Measurements from ENCODE around the gene ERP44.

GRCh38 chr9:100098046-100098886, 534 bp downstream of the ERP44 start:
- TF ChIP-seq CTCF (IDR thresholded peaks at IDR 0.05) (no peak), POLR2AphosphoS5 (IDR thresholded peaks at IDR 0.05; ENCODE audit: low read depth, low read length) (no peak), TCF7L2 (IDR thresholded peaks at IDR 0.05; ENCODE audit: low read depth, low read length) (no peak), SIN3A (IDR thresholded peaks at IDR 0.05; ENCODE audit: borderline replicate concordance, insufficient read depth, low read depth, low read length) (no peak)
- TF ChIP-seq, protein P1, sequence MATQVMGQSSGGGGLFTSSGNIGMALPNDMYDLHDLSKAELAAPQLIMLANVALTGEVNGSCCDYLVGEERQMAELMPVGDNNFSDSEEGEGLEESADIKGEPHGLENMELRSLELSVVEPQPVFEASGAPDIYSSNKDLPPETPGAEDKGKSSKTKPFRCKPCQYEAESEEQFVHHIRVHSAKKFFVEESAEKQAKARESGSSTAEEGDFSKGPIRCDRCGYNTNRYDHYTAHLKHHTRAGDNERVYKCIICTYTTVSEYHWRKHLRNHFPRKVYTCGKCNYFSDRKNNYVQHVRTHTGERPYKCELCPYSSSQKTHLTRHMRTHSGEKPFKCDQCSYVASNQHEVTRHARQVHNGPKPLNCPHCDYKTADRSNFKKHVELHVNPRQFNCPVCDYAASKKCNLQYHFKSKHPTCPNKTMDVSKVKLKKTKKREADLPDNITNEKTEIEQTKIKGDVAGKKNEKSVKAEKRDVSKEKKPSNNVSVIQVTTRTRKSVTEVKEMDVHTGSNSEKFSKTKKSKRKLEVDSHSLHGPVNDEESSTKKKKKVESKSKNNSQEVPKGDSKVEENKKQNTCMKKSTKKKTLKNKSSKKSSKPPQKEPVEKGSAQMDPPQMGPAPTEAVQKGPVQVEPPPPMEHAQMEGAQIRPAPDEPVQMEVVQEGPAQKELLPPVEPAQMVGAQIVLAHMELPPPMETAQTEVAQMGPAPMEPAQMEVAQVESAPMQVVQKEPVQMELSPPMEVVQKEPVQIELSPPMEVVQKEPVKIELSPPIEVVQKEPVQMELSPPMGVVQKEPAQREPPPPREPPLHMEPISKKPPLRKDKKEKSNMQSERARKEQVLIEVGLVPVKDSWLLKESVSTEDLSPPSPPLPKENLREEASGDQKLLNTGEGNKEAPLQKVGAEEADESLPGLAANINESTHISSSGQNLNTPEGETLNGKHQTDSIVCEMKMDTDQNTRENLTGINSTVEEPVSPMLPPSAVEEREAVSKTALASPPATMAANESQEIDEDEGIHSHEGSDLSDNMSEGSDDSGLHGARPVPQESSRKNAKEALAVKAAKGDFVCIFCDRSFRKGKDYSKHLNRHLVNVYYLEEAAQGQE (IDR thresholded peaks at IDR 0.05; ENCODE audit: insufficient read depth in 1 of 2, low read depth in 2 of 2, low read length in 1 of 2): no peak

Data from Panc1 (cell line).